Fibroblast of villous mesenchyme (primary cell): ENCODE measurements around the gene KLHL3. TPM values are rescaled to one million over a fixed set of nuclear protein-coding genes. Genes with fewer than 3 reads are reported as not detected.

Experiments used
- DNase-seq: peaks from one replicate; pipeline ENCODE4 v3.0.0-alpha.2; 2010; ENCODE audit warnings: low read depth
- H3K4me3 ChIP-seq: 2 replicates; pipeline ENCODE4 v1.5.1; 2011; ENCODE audit warnings: low read depth, mild to moderate bottlenecking, low read length
- total RNA-seq: library from RNA; depleted of rRNA; stranded (reverse); fragments of >200 nt; gene quantifications from 2 replicates; pipeline ENCODE4 v1.2.3, GENCODE V29; 2012
- TF ChIP-seq, protein P1 (sequence below): IDR thresholded peaks from 2 replicates; pipeline ENCODE4 v1.5.1; 2012; ENCODE audit warnings: low read depth, mild to moderate bottlenecking, low read length; ENCODE audit not compliant: insufficient read depth

KLHL3 gene
- total RNA-seq, 1 donor = 3.0 TPM

GRCh38 chr5:137660349-137660817 lies 75.5 kb downstream of the KLHL3 start:
- no peak overlapping the region for H3K4me3 ChIP-seq
- TF ChIP-seq, protein P1, sequence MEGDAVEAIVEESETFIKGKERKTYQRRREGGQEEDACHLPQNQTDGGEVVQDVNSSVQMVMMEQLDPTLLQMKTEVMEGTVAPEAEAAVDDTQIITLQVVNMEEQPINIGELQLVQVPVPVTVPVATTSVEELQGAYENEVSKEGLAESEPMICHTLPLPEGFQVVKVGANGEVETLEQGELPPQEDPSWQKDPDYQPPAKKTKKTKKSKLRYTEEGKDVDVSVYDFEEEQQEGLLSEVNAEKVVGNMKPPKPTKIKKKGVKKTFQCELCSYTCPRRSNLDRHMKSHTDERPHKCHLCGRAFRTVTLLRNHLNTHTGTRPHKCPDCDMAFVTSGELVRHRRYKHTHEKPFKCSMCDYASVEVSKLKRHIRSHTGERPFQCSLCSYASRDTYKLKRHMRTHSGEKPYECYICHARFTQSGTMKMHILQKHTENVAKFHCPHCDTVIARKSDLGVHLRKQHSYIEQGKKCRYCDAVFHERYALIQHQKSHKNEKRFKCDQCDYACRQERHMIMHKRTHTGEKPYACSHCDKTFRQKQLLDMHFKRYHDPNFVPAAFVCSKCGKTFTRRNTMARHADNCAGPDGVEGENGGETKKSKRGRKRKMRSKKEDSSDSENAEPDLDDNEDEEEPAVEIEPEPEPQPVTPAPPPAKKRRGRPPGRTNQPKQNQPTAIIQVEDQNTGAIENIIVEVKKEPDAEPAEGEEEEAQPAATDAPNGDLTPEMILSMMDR = peak; percentile 77
- DNase-seq = peak; percentile 75

GRCh38 chr5:137659209-137659608 lies 76.7 kb downstream of the KLHL3 start:
- no peak for DNase-seq
- H3K4me3 ChIP-seq = no peak overlapping the region
- TF ChIP-seq, protein P1 = no peak

DNA sequence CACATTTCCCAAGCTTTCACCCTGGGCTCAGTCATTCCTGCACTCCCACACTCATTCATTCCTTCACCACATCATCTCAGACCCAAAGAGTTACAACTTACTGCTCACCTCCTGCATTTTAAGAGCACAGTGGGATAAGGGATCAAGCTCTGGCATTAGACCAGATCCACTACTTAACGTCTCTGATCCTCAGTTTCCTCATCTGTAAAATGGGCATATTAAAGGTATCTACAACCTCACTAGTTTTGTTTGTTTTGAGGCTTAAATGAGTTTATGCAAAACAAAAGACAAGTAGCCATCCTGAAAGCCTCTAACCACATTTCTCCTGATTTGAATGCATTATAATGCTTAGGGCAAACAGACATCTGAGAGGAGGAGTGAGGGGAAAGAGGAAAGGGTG lies 77.6 kb downstream of the KLHL3 start:
- no peak for DNase-seq
- no peak overlapping the region for H3K4me3 ChIP-seq
- TF ChIP-seq, protein P1 = no peak

DNA sequence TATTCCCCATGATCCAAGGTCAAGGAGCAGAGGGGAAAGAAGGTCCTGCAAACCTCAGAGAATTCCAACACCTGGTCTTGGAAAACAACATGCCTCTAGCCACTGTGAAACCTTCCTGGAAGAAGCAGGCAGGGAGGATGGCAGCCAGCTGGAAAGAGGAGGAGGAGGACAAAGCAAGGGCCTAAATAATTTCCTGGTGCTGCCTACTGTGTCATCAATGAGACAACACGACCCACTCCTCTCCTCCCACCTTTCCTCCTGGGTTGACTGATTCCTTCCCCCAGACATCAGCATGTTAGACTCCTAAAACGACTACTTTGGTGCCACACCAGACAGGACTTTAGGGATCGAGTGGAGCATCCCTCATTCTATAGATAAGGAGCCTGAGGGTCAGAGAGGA lies 78.8 kb downstream of the KLHL3 start:
- no peak overlapping the region for H3K4me3 ChIP-seq
- no peak for DNase-seq

GRCh38 chr5:137656558-137656957 lies 79.3 kb downstream of the KLHL3 start:
- DNase-seq = no peak
- TF ChIP-seq, protein P1 = no peak
- no peak overlapping the region for H3K4me3 ChIP-seq

More for the DNA sequence above, 78.8 kb downstream of the KLHL3 start:
- TF ChIP-seq, protein P1 = no peak

DNA sequence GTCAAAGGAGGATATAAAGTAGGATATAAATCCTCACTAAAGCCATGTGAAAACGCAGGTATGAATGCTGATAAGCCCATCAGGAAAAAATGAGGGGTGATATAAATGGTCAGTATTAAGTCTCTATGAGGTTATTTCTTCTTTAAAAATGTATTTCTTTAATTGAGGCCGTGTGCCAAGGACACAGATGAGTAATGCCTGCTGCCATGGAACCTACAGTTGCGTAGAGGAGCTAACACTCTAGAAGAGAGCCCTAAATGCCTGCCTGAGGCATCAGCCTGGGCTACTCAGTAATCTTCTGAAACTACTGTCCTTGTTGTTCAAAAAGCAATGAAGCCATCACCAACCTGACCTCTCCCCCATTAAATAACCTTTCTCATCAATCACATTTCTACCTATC lies 84.9 kb downstream of the KLHL3 start:
- H3K4me3 ChIP-seq = no peak overlapping the region
- TF ChIP-seq, protein P1 = no peak
- no peak for DNase-seq
